HL-60 (cell line): ENCODE results near the gene HS6ST3.

ENCODE experiments used
- DNase-seq, 2 experiments: peaks; one replicate each; pipeline ENCODE4 v3.0.0-alpha.2; 2010 to 2020; ENCODE audit warnings: low read depth in 1 of 2, low spot score in 1 of 2
- H3K27ac ChIP-seq: fragments of 250-450 bp; sonication (Bioruptor Pico); replicated peaks from 2 replicates; pipeline ENCODE4 v1.5.1; 2020; ENCODE audit warnings: mild to moderate bottlenecking, moderate library complexity
- H3K27me3 ChIP-seq: fragments of 250-450 bp; sonication (Bioruptor Pico); 2 replicates; pipeline ENCODE4 v1.5.1; 2021; ENCODE audit warnings: mild to moderate bottlenecking, moderate library complexity; ENCODE audit not compliant: insufficient read depth, poor library complexity, severe bottlenecking
- H3K4me3 ChIP-seq: replicated peaks from 2 replicates; pipeline ENCODE4 v1.5.1; 2011; ENCODE audit warnings: mild to moderate bottlenecking, control low read depth, low read length; ENCODE audit not compliant: insufficient read depth
- CTCF ChIP-seq: IDR thresholded peaks from one replicate; pipeline ENCODE4 v1.5.1; 2011; ENCODE audit warnings: low read length, control low read depth, inconsistent platforms; ENCODE audit not compliant: insufficient read depth
- GABPA ChIP-seq: IDR thresholded peaks from 2 replicates; pipeline ENCODE4 v1.6.1; 2012; ENCODE audit warnings: low read depth
- POLR2AphosphoS5 ChIP-seq: IDR thresholded peaks from 2 replicates; pipeline ENCODE4 v1.6.1; 2012; ENCODE audit warnings: low read depth
- REST ChIP-seq: IDR thresholded peaks from 2 replicates; pipeline ENCODE4 v1.6.1; 2012; ENCODE audit warnings: low read depth; ENCODE audit not compliant: insufficient replicate concordance
- SPI1 ChIP-seq: IDR thresholded peaks from 2 replicates; pipeline ENCODE4 v1.6.1; 2012; ENCODE audit warnings: low read depth, mild to moderate bottlenecking, borderline replicate concordance

Gene HS6ST3

GRCh38 chr13:96751089-96751488 is 661.2 kb downstream of the HS6ST3 start:
- DNase-seq = no peak
- TF ChIP-seq REST (no peak), CTCF (no peak), POLR2AphosphoS5 (no peak), GABPA (no peak), SPI1 (no peak)
- Histone ChIP-seq H3K27ac (no peak overlapping the region), H3K4me3 (no peak overlapping the region), H3K27me3 (no peaks in the 10 kb centered on the region)

- no peak overlapping the region for H3K27ac ChIP-seq
- H3K4me3 ChIP-seq = no peak overlapping the region
- no peaks in the 10 kb centered on the region for H3K27me3 ChIP-seq
- no peak for DNase-seq
- TF ChIP-seq CTCF = no peak
- TF ChIP-seq SPI1 = no peak
Measured at GRCh38 chr13:96762876-96763275, 673.0 kb downstream of the HS6ST3 start.

GRCh38 chr13:96766306-96766705 is 676.4 kb downstream of the HS6ST3 start:
- no peak for DNase-seq
- Histone ChIP-seq H3K27me3 (no peaks in the 10 kb centered on the region), H3K27ac (no peak overlapping the region), H3K4me3 (no peak overlapping the region)
- TF ChIP-seq CTCF (no peak), SPI1 (no peak), GABPA (no peak), POLR2AphosphoS5 (no peak), REST (no peak)

GRCh38 chr13:96768524-96768923 is 678.6 kb downstream of the HS6ST3 start:
- Histone ChIP-seq H3K4me3 (no peak overlapping the region), H3K27me3 (no peaks in the 10 kb centered on the region), H3K27ac (no peak overlapping the region)
- no peak for TF ChIP-seq CTCF
- TF ChIP-seq GABPA = no peak
- TF ChIP-seq REST = no peak
- TF ChIP-seq SPI1 = no peak
- no peak for TF ChIP-seq POLR2AphosphoS5
- DNase-seq = no peak
